ENCODE data around the gene FEM1B.

Gene FEM1B

DNA sequence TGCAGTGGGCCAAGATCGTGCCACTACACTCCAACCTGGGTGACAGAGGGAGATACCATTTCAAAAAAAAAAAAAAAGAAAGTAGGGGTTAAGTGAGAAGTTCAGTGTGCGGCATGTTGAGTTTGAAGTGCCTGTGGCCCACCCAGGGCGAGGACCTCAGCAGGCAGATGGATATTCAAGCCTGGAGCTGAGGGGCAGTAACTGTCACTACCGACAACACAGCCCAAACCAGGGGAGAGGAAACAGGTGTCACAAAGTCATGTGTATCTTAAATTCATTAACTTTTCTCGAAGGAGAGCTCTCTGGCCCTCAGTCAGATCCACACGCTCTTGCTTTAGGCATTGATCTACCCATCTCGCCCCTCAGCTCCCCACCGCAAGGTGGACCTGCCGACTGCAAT, 45.3 kb downstream of the FEM1B start:
- peaks cover 0 to 4% of the 10 kb centered on the region in 2 donors for H3K27me3 ChIP-seq (ENCODE audit: control insufficient read depth in 1 of 2, insufficient read depth in 2 of 2, low read length in 2 of 2)
- no peak overlapping the region for H3K9ac ChIP-seq (ENCODE audit: low read depth in 1 of 2, low read length in 2 of 2)
- no peaks in the 10 kb centered on the region for H3K36me3 ChIP-seq (ENCODE audit: control insufficient read depth in 1 of 2, insufficient read depth in 2 of 2, low read length in 2 of 2)
- no peak overlapping the region for H3K27ac ChIP-seq (ENCODE audit: low read depth, low read length)
- H3K4me3 ChIP-seq (ENCODE audit: low read depth in 1 of 2, low read length in 2 of 2) = no peak overlapping the region
- H3K9me3 ChIP-seq (ENCODE audit: control insufficient read depth in 1 of 2, low read length in 2 of 2) = no peaks in the 10 kb centered on the region
- H3K4me1 ChIP-seq (ENCODE audit: control insufficient read depth in 1 of 2, insufficient read depth in 2 of 2, low read length in 2 of 2) = no peaks in the 10 kb centered on the region

- Histone ChIP-seq H3K9ac (ENCODE audit: low read depth in 1 of 2, low read length in 2 of 2) (no peak overlapping the region), H3K27ac (ENCODE audit: low read depth, low read length) (no peak overlapping the region), H3K4me3 (ENCODE audit: low read depth in 1 of 2, low read length in 2 of 2) (no peak overlapping the region), H3K9me3 (ENCODE audit: control insufficient read depth in 1 of 2, low read length in 2 of 2) (no peaks in the 10 kb centered on the region), H3K36me3 (ENCODE audit: control insufficient read depth in 1 of 2, insufficient read depth in 2 of 2, low read length in 2 of 2) (no peaks in the 10 kb centered on the region), H3K27me3 (ENCODE audit: control insufficient read depth in 1 of 2, insufficient read depth in 2 of 2, low read length in 2 of 2) (peaks cover 0 to 4% of the 10 kb centered on the region in 2 donors), H3K4me1 (ENCODE audit: control insufficient read depth in 1 of 2, insufficient read depth in 2 of 2, low read length in 2 of 2) (no peaks in the 10 kb centered on the region)
Observed at GRCh38 chr15:68325726-68326125, 48.2 kb downstream of the FEM1B start.

GRCh38 chr15:68326711-68327354, 49.3 kb downstream of the FEM1B start:
- H3K27me3 ChIP-seq (ENCODE audit: control insufficient read depth in 1 of 2, insufficient read depth in 2 of 2, low read length in 2 of 2) = peaks cover 0 to 4% of the 10 kb centered on the region in 2 donors
- H3K4me1 ChIP-seq (ENCODE audit: control insufficient read depth in 1 of 2, insufficient read depth in 2 of 2, low read length in 2 of 2) = no peaks in the 10 kb centered on the region
- no peaks in the 10 kb centered on the region for H3K9me3 ChIP-seq (ENCODE audit: control insufficient read depth in 1 of 2, low read length in 2 of 2)
- H3K36me3 ChIP-seq (ENCODE audit: control insufficient read depth in 1 of 2, insufficient read depth in 2 of 2, low read length in 2 of 2) = no peaks in the 10 kb centered on the region
- no peak overlapping the region for H3K4me3 ChIP-seq (ENCODE audit: low read depth in 1 of 2, low read length in 2 of 2)
- H3K27ac ChIP-seq (ENCODE audit: low read depth, low read length) = no peak overlapping the region
- H3K9ac ChIP-seq (ENCODE audit: low read depth in 1 of 2, low read length in 2 of 2) = no peak overlapping the region

GRCh38 chr15:68328443-68328842, 50.9 kb downstream of the FEM1B start:
- Histone ChIP-seq H3K36me3 (ENCODE audit: control insufficient read depth in 1 of 2, insufficient read depth in 2 of 2, low read length in 2 of 2) (no peaks in the 10 kb centered on the region), H3K27me3 (ENCODE audit: control insufficient read depth in 1 of 2, insufficient read depth in 2 of 2, low read length in 2 of 2) (peaks cover 0 to 4% of the 10 kb centered on the region in 2 donors), H3K4me3 (ENCODE audit: low read depth in 1 of 2, low read length in 2 of 2) (no peak overlapping the region), H3K9me3 (ENCODE audit: control insufficient read depth in 1 of 2, low read length in 2 of 2) (no peaks in the 10 kb centered on the region), H3K9ac (ENCODE audit: low read depth in 1 of 2, low read length in 2 of 2) (no peak overlapping the region), H3K27ac (ENCODE audit: low read depth, low read length) (no peak overlapping the region), H3K4me1 (ENCODE audit: control insufficient read depth in 1 of 2, insufficient read depth in 2 of 2, low read length in 2 of 2) (no peaks in the 10 kb centered on the region)

DNA sequence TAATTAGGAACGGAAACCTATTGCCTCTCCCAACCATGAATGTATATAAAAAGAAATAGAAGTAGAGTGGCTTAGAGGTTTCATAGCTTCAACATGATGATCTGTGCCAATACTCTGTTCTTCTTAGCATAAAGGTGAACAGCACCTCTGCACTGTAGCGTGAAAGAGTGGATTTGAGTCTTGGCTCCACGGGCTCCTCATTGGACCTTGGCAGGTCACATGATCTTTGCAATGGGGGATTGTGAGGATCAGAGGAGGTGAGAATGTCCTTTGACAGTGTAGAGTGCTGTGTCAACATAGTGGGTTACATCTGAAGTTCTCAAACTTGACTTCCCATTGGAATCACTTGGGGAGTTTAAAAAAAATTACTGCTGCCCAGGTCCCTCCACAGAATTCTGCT, 51.4 kb downstream of the FEM1B start:
- H3K9me3 ChIP-seq (ENCODE audit: control insufficient read depth in 1 of 2, low read length in 2 of 2) = no peaks in the 10 kb centered on the region
- H3K4me3 ChIP-seq (ENCODE audit: low read depth in 1 of 2, low read length in 2 of 2) = no peak overlapping the region
- H3K4me1 ChIP-seq (ENCODE audit: control insufficient read depth in 1 of 2, insufficient read depth in 2 of 2, low read length in 2 of 2) = no peaks in the 10 kb centered on the region
- peaks cover 0 to 4% of the 10 kb centered on the region in 2 donors for H3K27me3 ChIP-seq (ENCODE audit: control insufficient read depth in 1 of 2, insufficient read depth in 2 of 2, low read length in 2 of 2)
- H3K27ac ChIP-seq (ENCODE audit: low read depth, low read length) = no peak overlapping the region
- no peak overlapping the region for H3K9ac ChIP-seq (ENCODE audit: low read depth in 1 of 2, low read length in 2 of 2)
- no peaks in the 10 kb centered on the region for H3K36me3 ChIP-seq (ENCODE audit: control insufficient read depth in 1 of 2, insufficient read depth in 2 of 2, low read length in 2 of 2)

DNA sequence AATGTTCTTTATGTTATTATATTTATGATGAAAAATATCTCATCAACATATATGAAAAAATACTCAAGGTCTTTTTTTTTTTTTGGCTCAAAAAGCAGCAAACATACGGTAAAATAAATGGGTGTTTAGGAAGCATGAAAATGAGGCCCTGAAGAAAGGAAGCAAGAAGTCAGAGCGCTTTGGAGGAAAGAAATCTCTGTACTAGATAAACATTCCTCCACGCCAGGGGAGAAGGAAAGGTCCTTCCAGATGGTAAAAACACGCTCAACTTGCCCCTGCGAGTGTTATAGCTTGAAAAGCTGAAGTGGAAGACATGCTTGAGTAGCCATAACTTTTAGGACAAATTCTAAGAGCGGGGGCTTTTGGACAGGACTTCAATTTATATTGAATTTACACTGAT, 52.9 kb downstream of the FEM1B start:
- H3K9ac ChIP-seq (ENCODE audit: low read depth in 1 of 2, low read length in 2 of 2) = no peak overlapping the region
- no peaks in the 10 kb centered on the region for H3K36me3 ChIP-seq (ENCODE audit: control insufficient read depth in 1 of 2, insufficient read depth in 2 of 2, low read length in 2 of 2)
- peaks cover 0 to 4% of the 10 kb centered on the region in 2 donors for H3K27me3 ChIP-seq (ENCODE audit: control insufficient read depth in 1 of 2, insufficient read depth in 2 of 2, low read length in 2 of 2)
- no peak overlapping the region for H3K27ac ChIP-seq (ENCODE audit: low read depth, low read length)
- H3K4me3 ChIP-seq (ENCODE audit: low read depth in 1 of 2, low read length in 2 of 2) = no peak overlapping the region
- H3K4me1 ChIP-seq (ENCODE audit: control insufficient read depth in 1 of 2, insufficient read depth in 2 of 2, low read length in 2 of 2) = no peaks in the 10 kb centered on the region
- H3K9me3 ChIP-seq (ENCODE audit: control insufficient read depth in 1 of 2, low read length in 2 of 2) = no peaks in the 10 kb centered on the region

- H3K4me3 ChIP-seq (ENCODE audit: low read depth in 1 of 2, low read length in 2 of 2) = no peak overlapping the region
- no peak overlapping the region for H3K27ac ChIP-seq (ENCODE audit: low read depth, low read length)
- H3K9ac ChIP-seq (ENCODE audit: low read depth in 1 of 2, low read length in 2 of 2) = no peak overlapping the region
- H3K27me3 ChIP-seq (ENCODE audit: control insufficient read depth in 1 of 2, insufficient read depth in 2 of 2, low read length in 2 of 2) = peaks cover 0 to 4% of the 10 kb centered on the region in 2 donors
- H3K4me1 ChIP-seq (ENCODE audit: control insufficient read depth in 1 of 2, insufficient read depth in 2 of 2, low read length in 2 of 2) = no peaks in the 10 kb centered on the region
- no peaks in the 10 kb centered on the region for H3K9me3 ChIP-seq (ENCODE audit: control insufficient read depth in 1 of 2, low read length in 2 of 2)
- H3K36me3 ChIP-seq (ENCODE audit: control insufficient read depth in 1 of 2, insufficient read depth in 2 of 2, low read length in 2 of 2) = no peaks in the 10 kb centered on the region
Observed at GRCh38 chr15:68330901-68331300, 53.4 kb downstream of the FEM1B start.

GRCh38 chr15:68332266-68332665, 54.7 kb downstream of the FEM1B start:
- Histone ChIP-seq H3K4me1 (ENCODE audit: control insufficient read depth in 1 of 2, insufficient read depth in 2 of 2, low read length in 2 of 2) (no peaks in the 10 kb centered on the region), H3K9ac (ENCODE audit: low read depth in 1 of 2, low read length in 2 of 2) (no peak overlapping the region), H3K27ac (ENCODE audit: low read depth, low read length) (no peak overlapping the region), H3K36me3 (ENCODE audit: control insufficient read depth in 1 of 2, insufficient read depth in 2 of 2, low read length in 2 of 2) (no peaks in the 10 kb centered on the region), H3K27me3 (ENCODE audit: control insufficient read depth in 1 of 2, insufficient read depth in 2 of 2, low read length in 2 of 2) (no peaks in the 10 kb centered on the region), H3K4me3 (ENCODE audit: low read depth in 1 of 2, low read length in 2 of 2) (no peak overlapping the region), H3K9me3 (ENCODE audit: control insufficient read depth in 1 of 2, low read length in 2 of 2) (no peaks in the 10 kb centered on the region)

GRCh38 chr15:68333775-68334470, 56.4 kb downstream of the FEM1B start:
- no peaks in the 10 kb centered on the region for H3K27me3 ChIP-seq (ENCODE audit: control insufficient read depth in 1 of 2, insufficient read depth in 2 of 2, low read length in 2 of 2)
- no peaks in the 10 kb centered on the region for H3K9me3 ChIP-seq (ENCODE audit: control insufficient read depth in 1 of 2, low read length in 2 of 2)
- no peaks in the 10 kb centered on the region for H3K36me3 ChIP-seq (ENCODE audit: control insufficient read depth in 1 of 2, insufficient read depth in 2 of 2, low read length in 2 of 2)
- no peak overlapping the region for H3K27ac ChIP-seq (ENCODE audit: low read depth, low read length)
- H3K4me1 ChIP-seq (ENCODE audit: control insufficient read depth in 1 of 2, insufficient read depth in 2 of 2, low read length in 2 of 2) = no peaks in the 10 kb centered on the region
- H3K9ac ChIP-seq (ENCODE audit: low read depth in 1 of 2, low read length in 2 of 2) = no peak overlapping the region
- no peak overlapping the region for H3K4me3 ChIP-seq (ENCODE audit: low read depth in 1 of 2, low read length in 2 of 2)

DNA sequence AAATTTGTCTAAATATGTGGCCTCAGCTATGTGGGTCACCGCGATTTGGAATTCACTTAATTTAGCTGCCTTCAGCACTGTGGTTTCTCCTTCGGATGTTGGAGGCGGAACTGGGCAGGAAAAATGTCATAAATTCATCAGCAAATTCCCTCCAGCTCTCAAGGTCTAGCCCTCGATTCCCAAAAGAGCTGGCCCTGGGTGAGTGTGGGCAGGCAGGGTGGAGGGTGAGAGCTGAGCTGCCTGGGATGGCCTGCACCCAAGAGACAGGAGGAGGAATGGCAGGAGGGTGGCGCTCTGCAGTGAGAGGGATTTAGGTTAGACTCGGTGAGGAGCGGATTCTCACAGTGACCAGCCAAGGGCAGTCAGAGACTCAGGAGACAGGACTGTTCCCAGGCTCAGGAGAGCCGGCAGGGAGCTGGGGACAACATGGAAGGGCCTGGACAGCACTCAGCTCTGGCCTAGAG, 57.1 kb downstream of the FEM1B start:
- no peak overlapping the region for H3K4me3 ChIP-seq (ENCODE audit: low read depth in 1 of 2, low read length in 2 of 2)
- H3K36me3 ChIP-seq (ENCODE audit: control insufficient read depth in 1 of 2, insufficient read depth in 2 of 2, low read length in 2 of 2) = no peaks in the 10 kb centered on the region
- no peak overlapping the region for H3K27ac ChIP-seq (ENCODE audit: low read depth, low read length)
- no peak overlapping the region for H3K9ac ChIP-seq (ENCODE audit: low read depth in 1 of 2, low read length in 2 of 2)
- no peaks in the 10 kb centered on the region for H3K9me3 ChIP-seq (ENCODE audit: control insufficient read depth in 1 of 2, low read length in 2 of 2)
- H3K4me1 ChIP-seq (ENCODE audit: control insufficient read depth in 1 of 2, insufficient read depth in 2 of 2, low read length in 2 of 2) = no peaks in the 10 kb centered on the region
- no peaks in the 10 kb centered on the region for H3K27me3 ChIP-seq (ENCODE audit: control insufficient read depth in 1 of 2, insufficient read depth in 2 of 2, low read length in 2 of 2)

Data from duodenal mucosa (tissue), 2 donors.